Upper lobe of left lung (tissue), 4 donors: ENCODE results near the gene MAPK8IP3.
A peak's percentile ranks its signal among the peaks of the same experiment; 100 is the strongest.

ENCODE experiments used
- CTCF ChIP-seq, 6 experiments: fragments of 450-650 bp in 4 of 6; fragments of 200-600 bp in 2 of 6; sonication (generic) in 2 of 6; IDR thresholded peaks; one replicate each; pipeline ENCODE4 v1.5.1; 2016 to 2019; ENCODE audit warnings: antibody characterized with exemption in 6 of 6
- POLR2AphosphoS5 ChIP-seq, 2 donors: sonication (generic); formaldehyde crosslinking; IDR thresholded peaks; one replicate each; pipeline ENCODE4 v1.5.1; 2017; ENCODE audit warnings: antibody characterized with exemption in 2 of 2

DNA sequence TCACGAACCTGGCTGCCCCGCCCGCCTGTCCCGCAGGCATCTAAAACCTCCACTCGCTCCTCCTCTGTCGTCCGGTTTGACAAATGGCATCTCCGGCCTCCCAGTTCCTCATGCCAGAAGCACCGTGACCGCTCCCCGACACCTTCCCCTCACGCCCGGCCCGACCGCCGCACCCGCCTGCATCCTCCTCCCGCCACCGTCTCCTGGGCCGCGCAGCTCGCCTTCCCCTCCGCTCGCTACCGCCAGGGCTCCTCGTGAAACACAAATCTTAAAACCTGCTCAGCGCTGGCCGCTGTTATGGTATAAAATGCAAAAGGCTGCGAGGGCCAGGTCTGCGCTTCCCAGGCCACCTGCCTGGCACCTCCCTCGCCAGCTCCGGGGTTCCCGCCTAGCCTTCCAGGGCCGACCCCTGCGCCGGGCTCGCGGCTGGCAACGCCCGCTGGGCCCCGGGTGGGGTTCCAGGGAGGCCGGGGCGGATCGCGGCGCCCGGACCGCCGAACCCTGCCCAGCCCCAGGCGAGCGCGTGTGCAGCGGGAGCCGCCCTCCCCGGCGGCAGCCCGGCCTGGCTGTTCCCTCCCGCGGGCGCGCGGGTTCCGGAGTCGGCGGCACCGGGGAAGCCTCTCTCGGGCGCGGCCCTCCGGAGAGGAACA lies 75.9 kb downstream of the MAPK8IP3 start:
- peak in 2 of 6 experiments; percentile 20 to 57 for TF ChIP-seq CTCF (IDR thresholded peaks at IDR 0.05)
- no peak for TF ChIP-seq POLR2AphosphoS5 (IDR thresholded peaks at IDR 0.05)
